SIG-M5 (cell line): ENCODE measurements around the gene SH3PXD2A.
A peak's percentile ranks its signal among the peaks of the same experiment; 100 is the strongest.
"Not testable (repeated sequence)": the region's sequence is repeated elsewhere in the genome, so short reads cannot be mapped to it uniquely, and the experiment has no call there.

Experiments
- DNase-seq: peaks from one replicate; lab custom pipeline; 2025; lab: John Stamatoyannopoulos, UW

Gene SH3PXD2A

GRCh38 chr10:103765168-103765567, 90.2 kb downstream of the SH3PXD2A start:
- DNase-seq, result no peak

- DNase-seq, result no peak
These were observed 90.9 kb downstream of the SH3PXD2A start for GRCh38 chr10:103764296-103765088.

GRCh38 chr10:103763374-103764202, 91.8 kb downstream of the SH3PXD2A start:
- no peak for DNase-seq

- no peak for DNase-seq
These were observed 92.5 kb downstream of the SH3PXD2A start for GRCh38 chr10:103762916-103763315.

DNA sequence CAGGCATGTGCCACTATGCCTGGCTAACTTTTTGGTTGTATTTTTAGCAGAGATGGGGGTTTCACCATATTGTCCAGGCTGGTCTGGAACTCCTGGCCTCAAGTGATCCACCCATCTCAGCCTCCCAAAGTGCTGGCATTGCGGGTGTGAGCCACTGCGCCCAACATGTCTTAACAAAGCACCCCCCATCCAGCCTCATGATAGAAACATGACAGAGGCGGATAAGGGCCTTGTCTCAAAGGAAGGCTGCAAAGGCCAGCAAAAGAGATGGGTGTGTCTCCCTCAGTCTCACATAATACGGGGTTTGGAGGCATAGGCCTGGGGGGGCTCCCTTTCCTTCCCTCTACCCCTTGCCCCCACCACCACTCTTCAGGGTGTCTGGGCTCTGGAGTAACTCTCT, 93.2 kb downstream of the SH3PXD2A start:
- no peak for DNase-seq

GRCh38 chr10:103761075-103761920, 94.1 kb downstream of the SH3PXD2A start:
- DNase-seq, result no peak

- DNase-seq, result not testable (repeated sequence)
These were observed 95.1 kb downstream of the SH3PXD2A start for GRCh38 chr10:103760233-103760632.

- peak; percentile 54 for DNase-seq
These were observed 96.1 kb downstream of the SH3PXD2A start for GRCh38 chr10:103759100-103759781.

DNA sequence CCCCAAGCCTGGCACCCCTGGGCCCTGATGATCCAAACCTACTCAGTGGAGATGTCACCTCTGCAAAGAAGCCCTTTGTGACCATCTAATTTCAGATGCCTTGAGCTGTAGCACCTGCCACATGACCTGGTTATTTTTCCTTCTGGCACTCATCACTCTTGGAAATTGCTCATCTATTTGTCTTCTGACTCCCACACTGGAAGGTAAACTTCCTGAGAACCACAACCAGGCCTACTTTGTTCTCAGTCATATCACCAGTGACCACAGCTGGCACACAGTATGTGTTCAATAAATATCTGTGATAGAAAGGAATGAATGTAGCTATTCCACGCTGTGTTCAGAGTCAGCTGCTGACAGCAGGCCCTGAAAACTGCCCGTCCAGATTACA, 97.1 kb downstream of the SH3PXD2A start:
- DNase-seq, result no peak

DNA sequence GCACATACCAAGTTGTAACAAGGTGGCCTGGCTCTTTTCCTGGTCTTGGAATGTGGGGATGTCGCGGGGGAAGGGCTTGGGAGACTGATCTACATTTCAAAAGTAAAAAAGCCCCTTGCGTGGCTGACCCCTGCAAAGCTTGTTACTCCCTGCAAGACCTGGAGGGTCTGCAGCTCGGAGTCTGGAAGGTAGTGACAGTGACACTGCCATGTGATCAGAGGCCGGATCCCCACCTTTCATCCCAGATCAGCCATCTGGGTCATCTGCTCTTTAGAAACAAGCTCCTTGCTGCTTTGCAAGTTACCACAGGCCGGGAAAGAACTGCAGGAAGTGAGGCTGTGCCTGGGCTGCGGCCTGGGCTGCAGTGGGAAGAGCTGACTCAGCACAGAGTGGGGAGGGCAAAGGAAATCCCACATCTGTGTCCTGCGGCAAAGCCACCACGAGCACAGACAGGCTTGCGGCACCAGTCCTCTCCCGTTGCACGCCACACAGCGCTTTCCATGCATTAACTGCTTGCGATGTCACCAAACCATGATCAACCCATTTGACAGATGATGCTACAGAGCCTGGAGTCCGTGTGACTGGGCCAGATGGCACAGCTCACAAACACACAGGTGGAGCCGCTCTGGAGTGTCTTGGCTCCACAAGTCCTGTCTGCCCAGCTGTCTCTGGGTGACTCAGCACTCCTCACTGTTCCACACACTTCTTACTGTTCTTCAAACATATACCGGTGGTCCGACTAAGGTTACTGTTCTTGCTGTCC, 97.7 kb downstream of the SH3PXD2A start:
- DNase-seq, result peak; percentile 36

DNA sequence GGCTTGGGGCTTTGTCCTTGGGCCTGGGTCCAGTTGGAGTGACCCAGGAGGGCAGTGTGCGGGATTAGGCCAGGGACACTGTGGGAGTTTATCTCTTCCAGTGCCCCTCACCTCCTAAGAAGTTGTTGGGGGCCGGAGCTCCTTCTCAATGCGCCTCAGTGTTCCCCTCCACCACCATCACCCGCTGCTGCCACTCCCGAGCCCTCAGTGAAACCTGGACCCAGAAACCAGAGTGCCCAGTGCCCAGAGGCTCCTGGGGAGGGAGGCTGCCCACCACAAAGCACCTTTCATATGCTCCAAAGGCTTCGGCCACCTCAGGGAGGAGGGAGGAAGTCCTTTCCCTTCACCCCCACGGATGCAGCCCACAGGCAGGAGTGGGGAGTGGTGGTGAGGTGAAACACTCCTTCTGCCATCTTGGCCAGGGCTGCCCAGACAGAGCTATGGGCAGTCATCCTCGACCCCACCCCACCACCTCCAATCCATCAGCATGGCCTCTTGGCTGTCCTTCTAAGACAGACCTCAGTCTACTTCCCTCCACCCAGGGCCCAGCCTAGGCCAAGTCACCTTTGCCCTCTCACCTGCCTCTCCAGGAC, 99.0 kb downstream of the SH3PXD2A start:
- no peak for DNase-seq

- no peak for DNase-seq
These were observed 102.6 kb downstream of the SH3PXD2A start for GRCh38 chr10:103752680-103753248.

DNA sequence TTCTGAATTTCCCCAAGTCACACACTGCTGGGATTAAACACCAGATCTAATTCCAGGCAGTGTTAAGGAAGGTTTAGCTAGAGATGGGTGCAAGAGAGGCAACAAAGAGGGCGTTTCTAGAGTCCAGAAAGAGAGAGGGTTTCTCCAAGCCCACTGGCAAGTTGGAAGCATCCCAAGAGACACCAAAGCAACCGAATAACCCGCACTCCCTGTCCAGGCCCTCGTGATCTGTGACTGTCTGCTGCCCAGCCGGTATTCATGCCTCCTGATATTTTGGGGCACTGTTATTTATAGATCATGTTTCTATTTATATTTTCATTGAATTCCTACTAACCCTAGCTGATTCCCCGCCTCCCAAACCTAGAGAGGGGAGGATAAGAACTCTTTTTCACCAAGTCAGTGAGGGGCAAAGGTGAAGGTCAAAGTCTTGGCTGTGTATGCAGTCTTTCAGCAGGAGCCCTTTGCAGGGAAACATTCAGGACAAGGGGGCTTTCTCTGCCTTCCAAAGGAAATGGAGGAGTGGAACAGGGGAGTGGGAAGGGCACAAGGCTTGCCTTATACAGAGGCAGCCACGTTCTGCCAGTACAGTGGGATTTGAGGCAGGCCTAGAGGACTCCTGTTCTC, 103.6 kb downstream of the SH3PXD2A start:
- DNase-seq, result no peak

DNA sequence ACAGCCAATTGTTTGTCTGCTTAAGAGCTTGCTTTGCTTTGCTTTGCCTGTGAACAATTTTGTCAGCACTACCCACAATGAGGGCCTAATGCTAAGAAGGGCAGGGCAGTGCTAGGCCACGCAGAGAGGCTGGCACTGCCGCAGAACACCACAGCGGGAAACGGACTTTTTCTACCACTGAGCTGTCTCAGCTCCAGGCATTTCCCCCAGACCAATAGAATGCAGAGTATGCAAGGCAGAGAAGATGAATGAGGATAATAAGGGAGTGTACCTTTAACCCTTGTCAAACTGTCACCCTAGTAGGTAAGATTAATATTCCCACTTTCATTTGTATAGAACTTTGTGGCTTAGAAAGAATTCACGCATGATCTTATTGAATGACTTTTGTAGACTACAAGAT, 104.5 kb downstream of the SH3PXD2A start:
- DNase-seq, result no peak

DNA sequence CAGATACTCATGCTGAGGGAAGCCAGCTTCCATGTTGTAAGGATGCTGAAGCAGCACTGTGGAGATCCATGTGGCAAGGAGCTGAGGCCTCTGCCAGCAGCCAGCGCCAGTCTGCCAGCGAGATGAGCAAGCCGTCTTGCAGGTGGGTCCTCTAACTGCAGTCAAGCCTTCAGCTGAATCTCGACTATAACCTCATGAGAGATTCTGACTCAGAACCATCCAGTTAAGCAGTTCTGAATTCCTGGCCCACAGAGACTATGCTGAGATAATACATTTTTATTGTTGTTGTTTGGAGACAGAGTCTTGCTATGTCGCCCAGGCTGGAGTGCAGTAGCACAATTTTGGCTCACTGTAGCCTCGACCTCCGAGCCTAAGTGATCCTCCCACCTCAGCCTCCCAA, 105.6 kb downstream of the SH3PXD2A start:
- DNase-seq, result no peak

DNA sequence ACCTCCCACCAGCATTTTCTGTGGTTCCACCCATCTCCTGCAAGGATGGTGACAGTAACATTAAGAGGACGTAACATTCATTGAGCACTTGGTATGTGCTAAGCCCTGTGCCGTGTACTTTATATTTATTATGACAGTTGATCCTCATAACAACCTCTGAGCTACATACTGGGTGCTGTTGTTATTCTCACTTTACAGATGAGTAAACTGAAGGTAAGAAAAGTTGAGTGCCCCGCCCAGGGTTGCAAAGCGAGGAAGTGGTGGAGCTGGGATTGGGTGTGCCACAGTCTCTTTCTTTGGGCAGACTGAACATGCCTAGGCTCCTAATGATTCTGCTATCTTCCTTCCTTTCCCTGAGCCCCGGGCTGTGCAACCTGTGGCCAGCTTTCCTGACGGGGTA, 107.4 kb downstream of the SH3PXD2A start:
- DNase-seq, result no peak

DNA sequence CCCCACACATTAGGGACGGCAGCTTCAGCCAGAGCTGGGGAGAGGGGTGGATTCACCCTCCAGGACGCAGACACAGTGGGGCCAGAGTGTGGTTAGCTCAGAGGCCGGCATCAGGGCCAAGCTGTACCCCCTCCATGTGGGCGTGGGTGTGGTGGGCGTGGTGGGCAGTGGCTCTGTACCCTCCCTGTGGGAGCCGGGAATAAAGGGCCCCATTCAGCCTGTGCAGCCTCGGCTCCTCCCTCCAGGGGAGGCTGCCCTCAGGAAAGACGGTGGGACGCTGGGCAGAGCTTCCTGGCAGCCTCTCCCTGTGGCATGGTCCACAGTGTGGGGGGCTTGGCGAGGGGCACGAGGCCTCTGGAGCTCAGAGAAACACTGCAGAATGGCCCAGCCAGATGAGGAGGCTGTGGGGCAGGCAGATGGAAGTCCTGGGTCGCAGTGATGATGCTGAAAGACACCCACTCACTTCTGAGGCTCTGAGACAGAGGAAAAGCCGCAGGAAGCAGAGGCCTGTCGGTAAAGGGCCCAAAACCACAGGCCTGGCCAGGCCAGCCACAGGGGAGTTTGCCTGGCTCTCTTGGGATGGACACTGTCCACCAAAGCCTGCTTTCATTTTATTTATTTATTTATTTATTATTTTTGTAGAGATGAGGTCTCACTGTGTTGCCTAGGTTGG, 108.0 kb downstream of the SH3PXD2A start:
- no peak for DNase-seq

DNA sequence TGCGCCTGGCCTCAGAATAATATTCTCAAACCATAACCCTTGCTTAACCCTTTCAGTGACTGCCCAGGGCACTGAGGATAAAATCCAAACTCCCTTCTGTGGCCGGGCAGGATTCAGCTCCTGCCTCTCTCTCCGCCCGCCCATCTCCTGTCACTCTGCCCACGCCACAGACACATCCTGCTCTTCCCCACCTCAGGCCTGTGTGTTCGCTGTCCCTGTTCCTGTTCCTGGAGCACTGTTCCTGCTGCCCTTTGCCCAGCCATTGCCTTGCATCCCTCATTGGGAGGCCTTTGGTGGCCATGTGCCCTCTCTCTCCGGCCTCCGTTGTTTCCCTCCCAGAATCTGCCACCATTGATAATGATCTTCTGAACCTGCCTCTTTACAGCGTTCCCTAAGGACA, 108.8 kb downstream of the SH3PXD2A start:
- DNase-seq, result no peak
